Lower leg skin (tissue), 3 donors: ENCODE measurements around the gene KTN1.

Experiments used
- POLR2A ChIP-seq, 2 donors: fragments of 450-650 bp; IDR thresholded peaks; one replicate each; pipeline ENCODE4 v1.6.1; 2016 to 2017; ENCODE audit warnings: antibody characterized with exemption in 2 of 2, mild to moderate bottlenecking in 1 of 2, moderate library complexity in 1 of 2
- TF ChIP-seq, protein P1 (sequence below), 3 donors: fragments of 450-650 bp; IDR thresholded peaks; one replicate each; pipeline ENCODE4 v1.5.1; 2016; ENCODE audit warnings: antibody characterized with exemption in 3 of 3, mild to moderate bottlenecking in 3 of 3, moderate library complexity in 2 of 3

DNA sequence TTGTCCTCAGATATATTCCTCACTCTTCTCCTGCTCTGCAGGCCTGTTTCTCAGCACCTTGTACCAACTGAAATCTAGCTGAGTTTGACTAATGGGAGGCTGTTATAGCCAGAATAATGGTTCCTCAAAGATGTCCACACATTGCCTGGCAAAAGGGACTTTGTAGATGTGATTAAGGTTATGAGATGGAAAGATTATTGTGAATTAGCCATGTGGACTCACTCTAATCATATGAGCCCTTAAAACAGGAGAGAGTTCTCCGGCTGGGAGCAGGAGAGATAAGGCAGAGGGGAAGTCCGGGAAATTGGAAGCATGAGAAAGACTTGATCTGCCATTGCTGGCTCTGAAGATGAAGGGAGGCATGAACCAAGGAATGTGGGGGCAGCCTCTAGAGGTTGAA, 40.0 kb upstream of the KTN1 start:
- TF ChIP-seq, protein P1, sequence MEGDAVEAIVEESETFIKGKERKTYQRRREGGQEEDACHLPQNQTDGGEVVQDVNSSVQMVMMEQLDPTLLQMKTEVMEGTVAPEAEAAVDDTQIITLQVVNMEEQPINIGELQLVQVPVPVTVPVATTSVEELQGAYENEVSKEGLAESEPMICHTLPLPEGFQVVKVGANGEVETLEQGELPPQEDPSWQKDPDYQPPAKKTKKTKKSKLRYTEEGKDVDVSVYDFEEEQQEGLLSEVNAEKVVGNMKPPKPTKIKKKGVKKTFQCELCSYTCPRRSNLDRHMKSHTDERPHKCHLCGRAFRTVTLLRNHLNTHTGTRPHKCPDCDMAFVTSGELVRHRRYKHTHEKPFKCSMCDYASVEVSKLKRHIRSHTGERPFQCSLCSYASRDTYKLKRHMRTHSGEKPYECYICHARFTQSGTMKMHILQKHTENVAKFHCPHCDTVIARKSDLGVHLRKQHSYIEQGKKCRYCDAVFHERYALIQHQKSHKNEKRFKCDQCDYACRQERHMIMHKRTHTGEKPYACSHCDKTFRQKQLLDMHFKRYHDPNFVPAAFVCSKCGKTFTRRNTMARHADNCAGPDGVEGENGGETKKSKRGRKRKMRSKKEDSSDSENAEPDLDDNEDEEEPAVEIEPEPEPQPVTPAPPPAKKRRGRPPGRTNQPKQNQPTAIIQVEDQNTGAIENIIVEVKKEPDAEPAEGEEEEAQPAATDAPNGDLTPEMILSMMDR (IDR thresholded peaks at IDR 0.05), result no peak
- no peak for TF ChIP-seq POLR2A (IDR thresholded peaks at IDR 0.05)
